ENCODE measurements around the gene MLKL.
A peak's percentile ranks its signal among the peaks of the same experiment; 100 is the strongest.
"Not testable (repeated sequence)": the region's sequence is repeated elsewhere in the genome, so short reads cannot be mapped to it uniquely, and the experiment has no call there.

MLKL gene

GRCh38 chr16:74673876-74674275 is 26.8 kb downstream of the MLKL start:
- Mint-ChIP-seq H3K27me3 (no peaks in the 10 kb centered on the region), H3K27ac (ENCODE audit: low read depth) (no peak overlapping the region), H3K9me3 (no peaks in the 10 kb centered on the region), H3K4me1 (no peaks in the 10 kb centered on the region), H3K36me3 (ENCODE audit: insufficient read depth) (peaks cover 23% of the 10 kb centered on the region), H3K4me3 (no peak overlapping the region)
- ATAC-seq (replicated peaks; ENCODE audit: extremely low read depth, poor library complexity, severe bottlenecking) (no peak), DNase-seq (ENCODE audit: low spot score in 2 of 2) (no peak)

- H3K27ac Mint-ChIP-seq (ENCODE audit: low read depth); ATAC-seq (replicated peaks; ENCODE audit: extremely low read depth, poor library complexity, severe bottlenecking); H3K4me3 Mint-ChIP-seq; H3K9me3 Mint-ChIP-seq; H3K27me3 Mint-ChIP-seq; H3K4me1 Mint-ChIP-seq; DNase-seq (ENCODE audit: low spot score in 2 of 2): not testable (repeated sequence)
- peaks cover 28% of the 10 kb centered on the region for H3K36me3 Mint-ChIP-seq (ENCODE audit: insufficient read depth)
These were observed 31.8 kb downstream of the MLKL start for GRCh38 chr16:74668877-74669276.

GRCh38 chr16:74667255-74667700 is 33.4 kb downstream of the MLKL start:
- Mint-ChIP-seq H3K27me3 (no peaks in the 10 kb centered on the region), H3K9me3 (no peaks in the 10 kb centered on the region), H3K4me1 (peaks cover 22% of the 10 kb centered on the region), H3K36me3 (ENCODE audit: insufficient read depth) (peaks cover 31% of the 10 kb centered on the region), H3K4me3 (peak overlapping the region; percentile 87), H3K27ac (ENCODE audit: low read depth) (peak overlapping the region; percentile 95)
- no peak for DNase-seq (ENCODE audit: low spot score in 2 of 2)
- no peak for ATAC-seq (replicated peaks; ENCODE audit: extremely low read depth, poor library complexity, severe bottlenecking)

GRCh38 chr16:74666425-74667254 is 34.0 kb downstream of the MLKL start, which contains the start of gene RFWD3:
RFWD3 (minus strand) TSS chr16:74666877; CDS start chr16:74661449, 5,428 bp downstream.
- Mint-ChIP-seq H3K4me3 (peak within 1 kb of the TSS; percentile 87), H3K27ac (ENCODE audit: low read depth) (peak within 1 kb of the TSS; percentile 95), H3K36me3 (ENCODE audit: insufficient read depth) (peaks cover 35% of the 10 kb centered on the region), H3K9me3 (no peaks in the 10 kb centered on the region), H3K4me1 (peaks cover 28% of the 10 kb centered on the region), H3K27me3 (no peaks in the 10 kb centered on the region)
- DNase-seq (ENCODE audit: low spot score in 2 of 2) (peak; percentile 91 to 97), ATAC-seq (replicated peaks; ENCODE audit: extremely low read depth, poor library complexity, severe bottlenecking) (peak; percentile 100)

GRCh38 chr16:74666010-74666421 is 34.6 kb downstream of the MLKL start:
- peaks cover 32% of the 10 kb centered on the region for H3K4me1 Mint-ChIP-seq
- H3K4me3 Mint-ChIP-seq, result peak overlapping the region; percentile 87
- no peaks in the 10 kb centered on the region for H3K27me3 Mint-ChIP-seq
- no peaks in the 10 kb centered on the region for H3K9me3 Mint-ChIP-seq
- DNase-seq (ENCODE audit: low spot score in 2 of 2), result no peak
- no peak for ATAC-seq (replicated peaks; ENCODE audit: extremely low read depth, poor library complexity, severe bottlenecking)
- peaks cover 39% of the 10 kb centered on the region for H3K36me3 Mint-ChIP-seq (ENCODE audit: insufficient read depth)
- H3K27ac Mint-ChIP-seq (ENCODE audit: low read depth), result peak overlapping the region; percentile 95

- H3K4me3 Mint-ChIP-seq, result no peak overlapping the region
- H3K36me3 Mint-ChIP-seq (ENCODE audit: insufficient read depth), result peaks cover 62% of the 10 kb centered on the region
- H3K9me3 Mint-ChIP-seq, result no peaks in the 10 kb centered on the region
- peak overlapping the region; percentile 32 for H3K27ac Mint-ChIP-seq (ENCODE audit: low read depth)
- H3K4me1 Mint-ChIP-seq, result peaks cover 66% of the 10 kb centered on the region
- DNase-seq (ENCODE audit: low spot score in 2 of 2) (no peak), ATAC-seq (replicated peaks; ENCODE audit: extremely low read depth, poor library complexity, severe bottlenecking) (no peak)
- H3K27me3 Mint-ChIP-seq, result no peaks in the 10 kb centered on the region
These were observed 39.6 kb downstream of the MLKL start for GRCh38 chr16:74661064-74661463.

GRCh38 chr16:74660383-74660782 is 40.3 kb downstream of the MLKL start:
- Mint-ChIP-seq H3K27ac (ENCODE audit: low read depth) (peak overlapping the region; percentile 32), H3K4me3 (peak overlapping the region; percentile 11), H3K9me3 (no peaks in the 10 kb centered on the region), H3K4me1 (peaks cover 66% of the 10 kb centered on the region), H3K27me3 (no peaks in the 10 kb centered on the region), H3K36me3 (ENCODE audit: insufficient read depth) (peaks cover 67% of the 10 kb centered on the region)
- DNase-seq (ENCODE audit: low spot score in 2 of 2) (no peak), ATAC-seq (replicated peaks; ENCODE audit: extremely low read depth, poor library complexity, severe bottlenecking) (no peak)

GRCh38 chr16:74659041-74659440 is 41.6 kb downstream of the MLKL start:
- no peaks in the 10 kb centered on the region for H3K9me3 Mint-ChIP-seq
- no peak for DNase-seq (ENCODE audit: low spot score in 2 of 2)
- H3K4me3 Mint-ChIP-seq, result peak overlapping the region; percentile 45
- no peak for ATAC-seq (replicated peaks; ENCODE audit: extremely low read depth, poor library complexity, severe bottlenecking)
- peak overlapping the region; percentile 25 for H3K27ac Mint-ChIP-seq (ENCODE audit: low read depth)
- H3K27me3 Mint-ChIP-seq, result no peaks in the 10 kb centered on the region
- peaks cover 61% of the 10 kb centered on the region for H3K36me3 Mint-ChIP-seq (ENCODE audit: insufficient read depth)
- H3K4me1 Mint-ChIP-seq, result peaks cover 76% of the 10 kb centered on the region

- ATAC-seq (replicated peaks; ENCODE audit: extremely low read depth, poor library complexity, severe bottlenecking) (no peak), DNase-seq (ENCODE audit: low spot score in 2 of 2) (no peak)
- peaks cover 57% of the 10 kb centered on the region for H3K36me3 Mint-ChIP-seq (ENCODE audit: insufficient read depth)
- H3K4me1 Mint-ChIP-seq, result peaks cover 74% of the 10 kb centered on the region
- no peaks in the 10 kb centered on the region for H3K9me3 Mint-ChIP-seq
- no peaks in the 10 kb centered on the region for H3K27me3 Mint-ChIP-seq
- H3K27ac Mint-ChIP-seq (ENCODE audit: low read depth), result peak overlapping the region; percentile 25
- peak overlapping the region; percentile 45 for H3K4me3 Mint-ChIP-seq
These were observed 42.6 kb downstream of the MLKL start for GRCh38 chr16:74657870-74658642.

- H3K27ac Mint-ChIP-seq (ENCODE audit: low read depth), result peak overlapping the region; percentile 88
- H3K27me3 Mint-ChIP-seq, result no peaks in the 10 kb centered on the region
- DNase-seq (ENCODE audit: low spot score in 2 of 2) (no peak), ATAC-seq (replicated peaks; ENCODE audit: extremely low read depth, poor library complexity, severe bottlenecking) (no peak)
- no peak overlapping the region for H3K4me3 Mint-ChIP-seq
- H3K4me1 Mint-ChIP-seq, result peaks cover 59% of the 10 kb centered on the region
- H3K9me3 Mint-ChIP-seq, result no peaks in the 10 kb centered on the region
- H3K36me3 Mint-ChIP-seq (ENCODE audit: insufficient read depth), result peaks cover 46% of the 10 kb centered on the region
These were observed 46.1 kb downstream of the MLKL start for GRCh38 chr16:74654536-74655050.

GRCh38 chr16:74652883-74653282 is 47.8 kb downstream of the MLKL start:
- Mint-ChIP-seq H3K27ac (ENCODE audit: low read depth) (peak overlapping the region; percentile 71), H3K4me1 (peaks cover 48% of the 10 kb centered on the region)

GRCh38 chr16:74652249-74652648 is 48.4 kb downstream of the MLKL start:
- H3K4me3 Mint-ChIP-seq, result no peak overlapping the region
- no peaks in the 10 kb centered on the region for H3K9me3 Mint-ChIP-seq
- ATAC-seq (replicated peaks; ENCODE audit: extremely low read depth, poor library complexity, severe bottlenecking) (no peak), DNase-seq (ENCODE audit: low spot score in 2 of 2) (no peak)
- peaks cover 42% of the 10 kb centered on the region for H3K4me1 Mint-ChIP-seq
- peaks cover 47% of the 10 kb centered on the region for H3K36me3 Mint-ChIP-seq (ENCODE audit: insufficient read depth)
- no peak overlapping the region for H3K27ac Mint-ChIP-seq (ENCODE audit: low read depth)
- H3K27me3 Mint-ChIP-seq, result no peaks in the 10 kb centered on the region

More at GRCh38 chr16:74652883-74653282, 47.8 kb downstream of the MLKL start:
- DNase-seq (ENCODE audit: low spot score in 2 of 2); H3K4me3 Mint-ChIP-seq; H3K27me3 Mint-ChIP-seq; ATAC-seq (replicated peaks; ENCODE audit: extremely low read depth, poor library complexity, severe bottlenecking); H3K9me3 Mint-ChIP-seq: not testable (repeated sequence)
- peaks cover 47% of the 10 kb centered on the region for H3K36me3 Mint-ChIP-seq (ENCODE audit: insufficient read depth)

Data from central memory CD8-positive, alpha-beta T cell (primary cell).